Activated CD4-positive, alpha-beta T cell treated with anti-CD3 and anti-CD28 coated beads, Interleukin-2, amount 50 U/mL, for 4 hours (primary cell): Measurements from ENCODE around the gene TPGS2.
"Not testable (repeated sequence)": the region's sequence is repeated elsewhere in the genome, so short reads cannot be mapped to it uniquely, and the experiment has no call there.

ENCODE experiments used
- DNase-seq, 2 experiments: peaks; one replicate each; pipeline ENCODE4 v3.0.0-alpha.2; 2020

TPGS2 gene

DNA sequence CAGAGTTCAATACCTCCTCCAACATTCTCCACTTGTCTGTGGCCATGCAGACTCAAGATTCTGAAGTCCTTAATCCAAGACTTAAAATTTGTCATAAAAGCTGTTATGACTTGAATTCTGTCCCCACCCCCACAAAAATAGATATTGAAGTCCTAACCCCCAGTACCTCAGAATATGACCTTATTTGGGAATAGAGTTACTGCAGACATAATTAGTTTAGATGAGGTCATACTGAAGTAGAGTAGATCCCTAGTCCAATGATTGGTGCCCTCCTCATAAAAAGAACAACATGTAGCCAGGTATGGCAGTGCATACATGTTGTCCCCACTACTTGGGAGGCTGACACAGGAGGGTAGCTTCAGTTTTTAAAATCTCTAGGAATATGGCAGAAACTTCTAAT lies 9.2 kb downstream of the TPGS2 start:
- DNase-seq: no peak

GRCh38 chr18:36818652-36819051 lies 10.2 kb downstream of the TPGS2 start:
- no peak for DNase-seq

- DNase-seq: no peak
Observed at GRCh38 chr18:36817039-36817438, 11.8 kb downstream of the TPGS2 start.

GRCh38 chr18:36816096-36816495 lies 12.7 kb downstream of the TPGS2 start:
- not testable (repeated sequence) for DNase-seq

- DNase-seq: no peak
Observed at GRCh38 chr18:36814994-36815393, 13.8 kb downstream of the TPGS2 start.

DNA sequence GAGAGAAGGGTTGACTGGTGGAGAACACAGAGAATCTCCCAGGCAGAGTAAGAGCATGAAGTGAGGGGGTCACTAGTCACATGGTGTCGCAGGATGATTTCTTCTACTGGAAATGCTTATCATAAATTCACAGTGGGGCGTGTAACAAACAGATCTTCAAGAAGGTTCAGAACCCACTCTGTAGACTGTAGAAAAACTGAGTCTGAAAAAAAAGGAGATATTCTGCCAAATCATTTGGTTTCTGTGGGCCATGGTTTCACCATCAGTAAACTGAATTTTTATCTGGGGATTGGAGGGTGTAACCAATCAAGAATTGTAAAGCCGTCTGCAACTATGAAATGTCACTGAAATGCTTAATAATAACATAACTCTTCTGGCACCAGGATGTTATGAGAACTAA lies 15.0 kb downstream of the TPGS2 start:
- DNase-seq: no peak

GRCh38 chr18:36813101-36813775 lies 15.6 kb downstream of the TPGS2 start:
- no peak for DNase-seq

DNA sequence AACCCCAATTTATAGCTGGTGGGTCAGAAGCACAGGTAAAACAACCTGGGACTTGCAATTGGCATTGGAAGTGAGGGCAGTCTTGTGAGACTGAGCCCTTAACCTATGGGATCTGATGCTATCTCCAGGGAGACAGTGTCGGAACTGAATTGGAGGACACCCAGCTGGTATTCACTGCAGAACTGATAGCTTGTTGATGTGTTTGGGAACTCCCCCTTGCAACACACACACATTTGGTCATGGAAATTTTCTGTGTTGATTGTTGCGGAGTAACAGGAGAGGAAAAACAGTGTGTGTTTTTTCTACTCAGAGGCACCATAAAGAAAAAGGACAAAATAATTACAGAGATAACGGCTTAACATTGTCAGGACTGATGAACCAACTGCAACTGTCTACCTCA lies 16.1 kb downstream of the TPGS2 start:
- DNase-seq: no peak

DNA sequence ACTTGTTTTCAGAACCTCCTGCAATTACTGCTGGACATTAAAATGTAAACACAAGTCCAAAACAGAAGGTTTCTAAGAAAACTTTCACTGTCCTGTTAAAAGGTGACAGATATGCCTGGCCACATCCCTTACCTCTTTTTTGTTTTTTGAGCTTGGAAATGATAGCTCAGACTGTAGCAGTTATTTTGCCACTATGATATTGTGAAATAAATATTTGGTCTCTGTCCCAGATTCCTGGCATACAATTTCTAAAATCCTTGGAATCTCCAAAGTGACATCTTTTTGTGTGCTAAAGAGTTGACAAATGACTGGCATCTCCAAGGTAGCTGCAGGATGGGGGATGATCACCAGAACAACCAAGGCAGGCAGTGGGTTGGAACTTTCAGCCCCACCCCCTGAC lies 16.8 kb downstream of the TPGS2 start:
- no peak for DNase-seq

- DNase-seq: no peak
Observed at GRCh38 chr18:36811430-36811829, 17.4 kb downstream of the TPGS2 start.

- DNase-seq: peak in 1 of 2 experiments; percentile 5
Observed at GRCh38 chr18:36809590-36810381, 19.0 kb downstream of the TPGS2 start.

GRCh38 chr18:36808681-36809080 lies 20.1 kb downstream of the TPGS2 start:
- DNase-seq: no peak

DNA sequence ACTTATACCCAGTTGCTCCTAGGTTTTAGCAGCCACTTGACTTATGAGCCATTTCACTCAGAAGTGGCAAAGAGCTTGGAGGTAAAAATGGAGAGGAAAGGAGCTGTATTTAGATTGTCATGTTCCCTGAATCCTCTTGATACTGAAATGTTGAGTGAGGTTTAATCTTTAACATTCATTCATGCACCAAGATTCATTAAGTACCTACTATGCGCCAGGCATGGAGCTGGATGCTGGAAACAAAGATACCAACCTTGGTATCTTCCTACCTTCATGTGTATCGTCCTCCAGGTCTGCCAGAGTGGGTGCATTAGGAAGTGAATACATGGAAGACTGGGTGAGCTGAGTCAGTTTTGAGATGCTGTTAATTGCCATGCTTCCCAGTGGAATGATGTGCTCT lies 23.7 kb downstream of the TPGS2 start:
- DNase-seq: no peak

- no peak for DNase-seq
Observed at GRCh38 chr18:36798738-36799473, 29.9 kb downstream of the TPGS2 start.

DNA sequence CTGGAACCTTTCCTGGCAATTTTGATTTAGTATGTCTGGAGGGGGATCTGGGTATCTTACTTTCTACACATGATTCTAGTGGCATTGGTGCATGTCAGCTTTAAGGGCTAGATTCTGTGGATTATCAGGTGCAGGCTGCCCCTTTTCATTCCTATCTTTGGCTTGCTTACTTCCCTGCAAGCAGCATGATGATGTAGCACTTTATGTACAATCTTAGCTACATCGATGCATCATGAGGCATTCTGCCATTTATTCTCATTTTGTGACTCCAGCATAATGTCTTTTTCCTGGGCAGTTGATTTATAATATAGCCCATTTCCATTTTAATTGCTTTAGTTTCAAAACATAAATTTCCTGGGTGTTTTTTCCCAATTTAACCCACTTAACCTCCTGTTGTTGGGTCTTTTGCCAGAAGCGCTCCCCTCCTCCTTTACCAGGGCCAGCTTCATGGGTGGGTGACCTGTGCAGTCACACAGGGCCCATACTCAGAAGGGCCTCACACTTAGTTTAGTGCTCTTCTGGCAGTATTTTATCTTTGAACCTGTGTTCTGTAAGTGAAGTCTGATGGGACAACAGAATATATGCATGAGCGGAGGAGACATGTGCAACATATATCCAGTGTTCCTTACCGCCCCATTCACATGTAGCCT lies 36.0 kb downstream of the TPGS2 start:
- no peak for DNase-seq

GRCh38 chr18:36786686-36787085 lies 42.1 kb downstream of the TPGS2 start:
- no peak for DNase-seq

- DNase-seq: no peak
Observed at GRCh38 chr18:36783792-36784191, 45.0 kb downstream of the TPGS2 start.

- no peak for DNase-seq
Observed at GRCh38 chr18:36782710-36783109, 46.1 kb downstream of the TPGS2 start.

DNA sequence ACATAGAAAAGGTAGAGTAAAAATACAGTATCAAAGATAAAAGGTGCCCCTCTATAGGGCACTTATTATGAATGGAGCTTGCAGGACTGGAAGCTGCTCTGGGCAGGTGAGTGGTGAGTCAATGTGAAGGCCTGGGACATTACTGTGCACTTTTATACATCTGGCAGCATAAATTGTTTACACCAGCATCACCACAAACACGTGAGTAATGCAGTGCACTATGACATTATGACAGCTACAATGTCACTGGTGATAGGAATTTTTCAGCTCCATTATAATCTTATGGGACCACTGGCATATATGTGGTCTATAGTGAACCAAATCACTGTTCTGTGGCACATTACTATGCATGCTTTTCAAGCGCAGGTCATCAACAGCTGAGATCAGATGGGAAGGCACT lies 48.1 kb downstream of the TPGS2 start:
- DNase-seq: no peak

GRCh38 chr18:36777566-36777965 lies 51.2 kb downstream of the TPGS2 start:
- no peak for DNase-seq

DNA sequence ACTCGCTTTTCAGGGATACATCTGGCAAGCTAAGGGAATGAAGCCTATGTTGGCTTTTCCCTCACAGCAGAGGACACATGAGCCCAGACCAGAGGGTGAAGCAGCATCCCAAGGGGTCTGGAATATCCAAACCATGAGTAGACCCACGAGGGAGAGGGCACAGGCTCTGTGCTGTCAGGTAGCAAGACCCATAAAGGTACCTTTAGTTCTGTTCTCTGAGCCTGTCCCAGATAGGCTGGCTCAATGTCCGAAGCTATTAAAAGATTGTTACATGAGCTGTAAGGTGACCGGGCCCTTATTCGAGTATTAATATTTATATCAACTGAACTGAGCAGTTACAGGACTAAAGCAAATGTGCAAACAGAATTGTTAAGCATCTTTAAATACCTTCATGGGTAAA lies 52.2 kb downstream of the TPGS2 start:
- DNase-seq: no peak

- no peak for DNase-seq
Observed at GRCh38 chr18:36775396-36775795, 53.4 kb downstream of the TPGS2 start.

GRCh38 chr18:36772241-36772723 lies 56.5 kb downstream of the TPGS2 start:
- DNase-seq: no peak
